GM12872 (cell line): ENCODE data around the gene CLSTN3.

Source experiments
- CTCF ChIP-seq: IDR thresholded peaks from 3 replicates; pipeline ENCODE4 v1.5.1; 2011; ENCODE audit warnings: low read depth, mild to moderate bottlenecking, low read length, moderate library complexity; ENCODE audit not compliant: insufficient read depth

The CLSTN3 gene

GRCh38 chr12:7162691-7163114, 32.5 kb downstream of the CLSTN3 start:
- peak; percentile 52; the same call in 2 of the 3 replicates for TF ChIP-seq CTCF

DNA sequence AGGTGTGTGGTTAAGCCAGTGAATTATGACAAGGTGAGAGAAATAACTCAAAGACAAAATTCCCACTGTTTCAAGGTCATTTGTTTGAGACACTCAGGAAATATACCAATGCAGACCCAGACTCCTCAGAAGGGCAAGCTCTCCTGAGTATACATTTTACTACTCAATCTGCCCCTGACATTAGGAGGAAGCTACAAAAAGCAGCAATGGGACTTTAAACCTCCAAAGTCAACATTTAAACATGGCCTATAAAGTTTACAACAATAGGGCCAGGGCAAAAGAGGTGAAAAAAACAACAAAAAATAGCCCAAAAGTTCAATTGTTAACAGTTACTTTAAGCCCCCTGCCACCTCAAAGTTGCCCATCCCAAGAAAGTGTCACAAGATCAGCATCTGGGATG, 39.8 kb downstream of the CLSTN3 start:
- TF ChIP-seq CTCF, result no peak

- TF ChIP-seq CTCF, result no peak
Observed at GRCh38 chr12:7171854-7172253, 41.7 kb downstream of the CLSTN3 start.

DNA sequence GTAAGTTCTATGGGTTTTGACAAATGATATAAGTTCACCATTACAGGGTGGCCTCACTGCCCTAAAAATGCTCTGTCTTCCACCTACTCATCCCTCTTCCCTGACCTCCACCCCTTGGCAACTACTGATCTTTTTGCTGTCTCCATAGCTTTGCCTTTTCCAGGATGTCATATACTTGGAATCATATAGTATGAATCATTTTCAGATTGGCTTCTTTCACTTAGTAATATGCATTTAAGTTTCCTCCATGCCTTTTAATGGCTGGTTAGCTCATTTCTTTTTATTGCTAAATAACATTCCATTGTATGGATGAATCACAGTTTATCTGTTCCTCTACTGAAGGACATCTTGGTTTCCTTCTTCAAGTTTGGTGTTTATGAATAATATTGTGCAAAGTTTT, 45.3 kb downstream of the CLSTN3 start:
- TF ChIP-seq CTCF, result no peak

GRCh38 chr12:7176595-7176994, 46.4 kb downstream of the CLSTN3 start:
- TF ChIP-seq CTCF, result no peak

GRCh38 chr12:7178481-7178880, 48.3 kb downstream of the CLSTN3 start:
- no peak for TF ChIP-seq CTCF

DNA sequence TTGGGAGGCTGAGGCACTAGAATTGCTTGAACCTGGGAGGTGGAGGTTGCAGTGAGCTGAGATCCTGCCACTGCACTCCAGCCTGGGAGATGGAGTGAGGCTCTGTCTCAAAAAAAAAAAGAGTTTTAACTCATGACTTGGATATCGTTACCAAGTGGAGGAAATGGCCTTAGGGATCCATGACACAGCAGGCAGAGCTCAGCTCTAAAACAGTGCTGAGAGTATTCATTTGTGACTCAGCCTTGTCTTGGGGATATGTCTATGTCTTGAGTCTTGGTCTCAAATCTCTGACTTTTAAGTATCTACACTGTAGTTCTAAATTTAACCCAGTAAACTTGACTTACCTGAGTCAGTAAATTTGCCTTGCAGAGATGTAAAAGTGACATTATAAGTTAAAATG, 50.5 kb downstream of the CLSTN3 start:
- TF ChIP-seq CTCF, result no peak
